GM19238 (cell line): Measurements from ENCODE around the gene KIAA1191.
"Not testable (repeated sequence)": the region's sequence is repeated elsewhere in the genome, so short reads cannot be mapped to it uniquely, and the experiment has no call there.

Source experiments
- DNase-seq: peaks from one replicate; pipeline ENCODE4 v3.0.0; 2011; ENCODE audit warnings: low spot score; ENCODE audit not compliant: insufficient read length

The KIAA1191 gene

GRCh38 chr5:176361437-176362232 lies at the start of gene KIAA1191:
Gene KIAA1191 (minus strand): TSS chr5:176361764. CDS start chr5:176359508, 2,256 bp downstream.
- DNase-seq: peak; percentile 84

DNA sequence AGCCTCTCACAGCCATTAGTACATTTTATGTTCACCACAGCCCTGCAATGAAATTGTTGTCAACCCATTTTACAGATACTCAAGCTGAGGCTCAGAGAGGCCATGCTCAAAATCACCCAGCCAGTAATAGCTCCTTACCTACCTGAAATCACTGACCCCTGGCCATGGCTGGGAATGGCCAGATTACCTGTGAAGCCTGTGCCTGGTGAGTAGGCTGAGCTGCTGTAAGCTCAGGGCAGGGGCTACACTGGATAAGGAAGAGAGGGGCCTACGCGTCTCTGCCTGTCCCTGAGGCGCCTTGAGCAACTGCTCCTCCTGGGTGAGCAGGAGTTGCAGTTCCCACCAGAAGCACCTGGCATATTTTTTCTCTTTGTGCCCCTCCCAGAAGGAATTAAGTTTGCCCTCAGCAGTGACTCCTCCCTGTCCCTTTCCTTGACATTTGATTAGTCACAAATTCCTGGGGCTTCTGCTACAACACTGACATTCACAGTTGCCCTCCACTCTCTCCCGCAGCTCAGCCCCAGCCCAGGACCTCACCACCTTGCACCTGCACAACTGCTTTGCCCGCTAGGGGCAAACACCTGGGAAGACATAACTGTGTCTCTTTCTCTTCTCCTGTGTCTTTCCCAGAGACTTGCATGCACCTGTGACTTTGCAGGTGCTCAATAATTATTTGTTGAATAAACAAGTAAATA lies 49.1 kb upstream of the KIAA1191 start:
- no peak for DNase-seq

DNA sequence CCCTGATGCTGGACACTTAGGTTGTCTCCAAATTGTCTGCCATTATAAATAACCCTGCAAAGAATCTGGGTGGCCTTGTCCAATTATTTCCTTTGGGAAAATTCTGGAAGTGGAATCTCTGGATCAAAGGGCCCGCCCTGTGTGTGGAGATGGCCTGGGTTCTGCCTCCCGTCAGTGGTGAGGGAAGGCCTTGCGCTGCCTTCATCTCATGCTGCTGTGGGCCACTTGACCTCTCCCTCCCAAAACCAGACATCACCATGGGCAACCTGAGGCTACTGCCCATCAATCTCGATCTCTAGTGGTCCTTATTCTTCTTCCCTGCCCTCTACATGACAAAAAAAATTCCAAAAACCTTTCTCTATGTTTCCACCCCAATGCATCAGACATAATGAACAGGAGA lies 48.2 kb upstream of the KIAA1191 start:
- no peak for DNase-seq

GRCh38 chr5:176408590-176408989 lies 47.0 kb upstream of the KIAA1191 start:
- DNase-seq: no peak

DNA sequence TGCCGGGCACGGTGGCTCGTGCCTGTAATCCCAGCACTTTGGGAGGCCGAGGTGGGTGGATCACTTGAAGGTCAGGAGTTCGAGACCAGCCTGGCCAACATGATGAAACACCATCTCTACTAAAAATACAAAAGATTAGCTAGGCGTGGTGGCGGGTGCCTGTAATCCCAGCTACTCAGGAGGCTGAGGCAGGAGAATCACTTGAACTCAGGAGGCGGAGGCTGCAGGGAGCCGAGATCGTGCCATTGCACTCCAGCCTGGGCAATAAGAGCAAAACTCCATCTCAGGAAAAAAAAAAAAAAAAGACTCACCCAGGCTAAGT lies 46.6 kb upstream of the KIAA1191 start:
- DNase-seq: not testable (repeated sequence)

GRCh38 chr5:176407456-176408251 lies 46.1 kb upstream of the KIAA1191 start:
- DNase-seq: no peak

DNA sequence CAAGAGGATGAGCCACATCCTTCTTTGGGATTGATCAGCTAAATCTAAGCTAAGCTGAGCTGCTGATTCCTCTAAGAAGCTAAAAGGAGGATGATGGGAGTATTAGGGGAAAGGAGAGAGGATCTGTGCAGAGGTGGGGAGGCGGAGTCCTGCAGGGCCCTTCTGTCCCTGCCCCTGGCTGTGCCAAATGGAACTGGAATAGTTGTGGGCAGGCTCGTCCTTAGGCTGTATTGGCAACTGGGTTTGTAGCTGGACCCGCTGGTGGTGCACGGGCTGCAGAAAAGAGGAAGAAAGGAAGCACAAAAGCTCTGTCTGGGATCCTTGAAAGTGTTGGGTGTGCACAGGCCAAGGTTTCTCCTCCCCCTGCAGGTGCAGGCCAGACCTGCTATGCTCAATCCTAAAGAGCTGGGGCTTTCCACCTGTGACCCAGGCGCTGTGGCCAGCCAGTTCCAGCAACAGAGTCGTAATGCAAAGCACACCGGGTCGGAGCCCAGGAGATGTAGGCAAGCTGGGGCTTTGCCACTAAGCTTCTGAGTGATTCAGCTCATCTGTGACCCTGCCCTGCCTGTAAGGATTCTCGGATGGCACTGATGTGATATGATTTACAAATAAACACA lies 45.0 kb upstream of the KIAA1191 start:
- DNase-seq: no peak

GRCh38 chr5:176405656-176406435 lies 44.3 kb upstream of the KIAA1191 start:
- DNase-seq: no peak

GRCh38 chr5:176401281-176402205 lies 40.0 kb upstream of the KIAA1191 start:
- DNase-seq: no peak

DNA sequence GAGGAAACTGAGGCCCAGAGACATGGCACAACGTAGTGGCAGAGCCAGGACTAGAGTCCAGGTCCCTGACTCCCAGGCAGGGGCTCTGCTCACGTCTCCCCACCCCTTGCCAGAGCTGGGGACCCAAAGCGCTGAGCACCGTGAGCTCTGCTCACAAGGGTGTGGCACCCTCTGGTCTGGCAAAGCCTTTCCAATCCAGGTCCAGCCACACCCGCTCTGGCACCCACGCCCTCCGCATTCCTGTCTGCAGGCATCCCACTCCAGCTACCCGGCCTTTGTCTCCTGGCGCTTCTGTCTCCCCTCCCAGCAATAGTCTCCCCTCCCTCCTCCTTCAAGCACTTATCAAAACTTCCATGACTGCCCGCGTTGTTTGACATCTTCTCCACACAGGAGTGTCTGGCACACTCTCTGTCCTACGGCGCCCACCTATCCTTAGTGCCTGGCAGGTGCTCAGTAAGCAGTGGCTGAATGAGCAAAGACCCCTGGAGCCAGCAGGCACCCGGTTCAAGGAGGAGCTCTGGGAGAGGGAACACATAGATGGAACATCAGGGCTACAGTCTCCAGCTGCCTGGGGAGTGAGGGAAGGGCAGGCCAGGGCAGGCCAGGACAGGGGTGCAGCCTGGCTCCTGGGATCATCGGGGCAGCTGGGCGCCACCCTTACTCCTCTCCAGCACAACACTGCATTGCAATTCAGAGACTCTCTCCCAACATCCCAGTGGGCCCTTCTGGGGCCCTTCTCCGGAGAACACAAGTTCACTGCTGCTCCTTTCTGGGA lies 39.0 kb upstream of the KIAA1191 start:
- no peak for DNase-seq

GRCh38 chr5:176397736-176398420 lies 36.3 kb upstream of the KIAA1191 start:
- DNase-seq: no peak

DNA sequence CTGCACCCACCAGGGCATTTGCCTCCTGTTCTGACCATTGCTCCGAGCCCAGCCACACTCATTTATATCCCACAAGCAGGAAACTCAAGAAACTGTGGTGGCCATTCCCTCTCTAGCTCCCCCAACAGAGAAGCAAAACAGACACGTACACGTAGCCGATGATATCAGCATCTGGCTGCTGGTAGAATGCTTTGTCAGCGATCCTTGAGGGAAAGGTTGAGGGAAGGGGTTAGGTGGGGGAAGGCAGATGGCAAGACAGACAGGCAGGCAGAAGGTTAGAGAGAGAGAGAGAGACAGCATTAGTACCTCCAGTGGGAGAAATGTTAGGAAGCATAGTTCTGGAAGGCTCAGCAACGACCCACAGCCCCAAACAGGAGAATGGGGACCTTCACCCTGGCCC lies 34.8 kb upstream of the KIAA1191 start:
- DNase-seq: no peak

DNA sequence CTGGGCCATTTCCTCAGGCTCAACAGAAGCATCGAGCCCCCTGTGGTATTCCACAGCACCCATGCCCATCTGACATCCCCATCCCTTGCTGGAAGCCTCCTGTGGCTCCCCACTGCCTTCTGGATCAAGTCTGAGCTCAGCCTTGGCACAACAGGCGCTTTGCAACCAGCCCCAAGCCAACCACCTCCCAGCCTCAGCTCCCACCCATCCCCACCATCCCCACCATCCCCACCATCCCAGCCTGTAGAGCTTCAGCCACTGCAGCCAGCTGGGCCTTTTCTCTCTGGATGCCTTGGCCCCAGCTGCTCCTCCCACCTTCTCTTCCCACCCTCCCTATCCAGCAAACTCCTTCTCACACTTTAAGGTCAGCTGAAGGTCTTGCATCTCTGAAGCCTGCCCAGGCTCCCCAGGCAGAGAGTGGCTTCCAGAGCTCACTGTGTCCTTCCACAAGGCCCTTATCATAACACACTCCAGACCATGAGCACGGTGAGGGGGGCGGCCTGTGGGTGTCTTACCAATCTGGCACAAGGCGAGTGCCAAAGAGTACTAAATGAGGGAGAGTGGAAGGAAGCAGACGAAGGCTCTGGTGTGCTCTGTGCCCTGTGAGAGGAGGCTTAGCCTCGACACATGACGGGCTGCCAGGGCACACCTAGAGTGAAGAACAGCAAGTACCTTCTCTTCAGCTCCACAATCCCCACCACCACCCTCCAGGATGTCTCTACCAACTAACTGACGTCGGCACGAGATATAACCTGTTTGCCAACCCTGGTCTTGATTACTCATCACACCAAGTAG lies 33.5 kb upstream of the KIAA1191 start:
- DNase-seq: no peak

DNA sequence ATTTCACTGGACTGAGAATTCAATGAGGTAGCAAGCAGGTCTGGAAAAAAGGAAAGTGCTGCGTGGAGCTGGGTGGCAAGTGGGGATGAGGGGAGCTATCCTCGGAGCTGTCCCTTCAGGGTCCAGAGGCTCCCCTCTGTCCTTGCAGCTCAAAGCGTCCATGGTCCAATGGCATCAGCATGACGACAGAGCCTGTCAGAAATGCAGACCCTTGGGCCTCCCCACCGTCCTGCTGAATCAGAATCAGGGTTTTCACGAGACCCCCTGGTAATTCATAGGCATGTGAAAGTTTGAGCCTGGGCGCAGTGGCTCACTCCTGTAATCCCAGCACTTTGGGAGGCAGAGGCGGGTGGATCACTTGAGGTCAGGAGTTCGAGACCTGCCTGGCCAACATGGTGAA lies 32.5 kb upstream of the KIAA1191 start:
- DNase-seq: no peak

GRCh38 chr5:176392526-176392925 lies 31.0 kb upstream of the KIAA1191 start:
- no peak for DNase-seq

GRCh38 chr5:176391999-176392398 lies 30.4 kb upstream of the KIAA1191 start:
- DNase-seq: no peak

DNA sequence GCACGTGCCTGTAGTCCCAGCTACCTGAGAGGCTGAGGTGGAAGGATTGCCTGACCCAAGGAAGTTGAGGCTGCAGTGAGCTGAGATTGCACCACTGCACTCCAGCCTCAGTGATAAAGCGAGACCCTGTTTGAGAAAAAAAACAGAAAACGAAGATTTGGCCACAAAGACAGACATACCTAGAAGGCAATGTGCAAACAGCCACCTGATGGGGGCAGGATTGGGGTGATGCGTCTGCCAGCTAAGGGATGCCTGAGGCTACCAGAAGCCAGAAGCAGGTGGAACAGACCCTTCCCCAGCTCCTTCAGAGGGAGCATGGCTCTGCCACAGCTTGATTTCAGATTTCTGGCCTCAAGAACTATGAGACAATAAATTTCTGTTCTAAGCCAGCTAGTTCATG lies 29.9 kb upstream of the KIAA1191 start:
- DNase-seq: no peak
